Fibroblast of lung (primary cell): ENCODE measurements around the gene TBC1D22A. TPM values are rescaled to one million over a fixed set of nuclear protein-coding genes. Genes with fewer than 3 reads are reported as not detected.

Experiments used
- DNase-seq, 2 donors: peaks; one replicate each; pipeline versions ENCODE4 v3.0.0 to v3.0.0-alpha.2; 2010; ENCODE audit warnings: low read depth in 2 of 2
- H2AFZ ChIP-seq: 2 replicates; pipeline ENCODE4 v1.5.1; 2012; ENCODE audit warnings: low read length, control low read depth, inconsistent platforms
- H3K27ac ChIP-seq: 2 replicates; pipeline ENCODE4 v1.5.1; 2011; ENCODE audit warnings: low read length, control low read depth; ENCODE audit not compliant: insufficient read depth
- H3K27me3 ChIP-seq: 2 replicates; pipeline ENCODE4 v1.5.1; 2011; ENCODE audit warnings: mild to moderate bottlenecking, low read length; ENCODE audit not compliant: control insufficient read depth, insufficient read depth
- H3K36me3 ChIP-seq: 2 replicates; pipeline ENCODE4 v1.5.1; 2011; ENCODE audit warnings: low read length; ENCODE audit not compliant: control insufficient read depth, insufficient read depth
- H3K4me1 ChIP-seq: 2 replicates; pipeline ENCODE4 v1.5.1; 2011; ENCODE audit warnings: low read length; ENCODE audit not compliant: control insufficient read depth, insufficient read depth; ENCODE audit errors: extremely low read depth
- H3K4me2 ChIP-seq: 2 replicates; pipeline ENCODE4 v1.5.1; 2011; ENCODE audit warnings: low read length, control low read depth; ENCODE audit not compliant: insufficient read depth; ENCODE audit errors: extremely low read depth
- H3K4me3 ChIP-seq, 4 experiments: fragments of 200-600 bp in 1 of 4; sonication (generic) in 1 of 4; replicated peaks in 1 of 4; 2 replicates each; pipeline ENCODE4 v1.5.1; 2011 to 2016; ENCODE audit warnings: low read length in 4 of 4, low read depth in 3 of 4, mild to moderate bottlenecking in 3 of 4, control low read depth in 2 of 4, inconsistent platforms in 1 of 4, mixed read lengths in 1 of 4; ENCODE audit not compliant: insufficient read depth in 1 of 4; ENCODE audit errors: control extremely low read depth in 1 of 4
- H3K79me2 ChIP-seq: 2 replicates; pipeline ENCODE4 v1.5.1; 2012; ENCODE audit warnings: mild to moderate bottlenecking, low read length, inconsistent platforms; ENCODE audit not compliant: control insufficient read depth, insufficient read depth
- H3K9ac ChIP-seq: 2 replicates; pipeline ENCODE4 v1.5.1; 2011; ENCODE audit warnings: mild to moderate bottlenecking, low read length, control low read depth; ENCODE audit not compliant: insufficient read depth
- H3K9me3 ChIP-seq: 2 replicates; pipeline ENCODE4 v1.5.1; 2012; ENCODE audit warnings: low read depth, low read length; ENCODE audit not compliant: control insufficient read depth, insufficient read depth
- H4K20me1 ChIP-seq: 2 replicates; pipeline ENCODE4 v1.5.1; 2011; ENCODE audit warnings: low read length; ENCODE audit not compliant: control insufficient read depth, insufficient read depth; ENCODE audit errors: extremely low read depth
- EZH2 ChIP-seq: IDR thresholded peaks from 2 replicates; pipeline ENCODE4 v1.5.1; 2012; ENCODE audit warnings: low read length, control low read depth, mild to moderate bottlenecking; ENCODE audit errors: missing control alignments
- polyA plus RNA-seq, 2 donors: library from polyadenylated mRNA; depleted of rRNA in 1 of 2; stranded (reverse) in 1 of 2; unstranded in 1 of 2; fragments of >200 nt; gene quantifications; 2 replicates each; pipeline ENCODE4 v1.2.1, GENCODE V29; 2011 to 2012; ENCODE audit warnings: missing spikeins in 1 of 2
- total RNA-seq: library from RNA; depleted of rRNA; stranded (reverse); fragments of >200 nt; gene quantifications from 2 replicates; pipeline ENCODE4 v1.2.1, GENCODE V29; 2014
- TF ChIP-seq, protein P1 (sequence below), 2 donors: IDR thresholded peaks in 1 of 2; conservative IDR thresholded peaks in 1 of 2; 1 replicate in 1 of 2; 2 replicates in 1 of 2; pipeline ENCODE4 v1.5.1; 2011 to 2012; ENCODE audit warnings: low read length in 2 of 2, control low read depth in 1 of 2, inconsistent platforms in 1 of 2, low read depth in 1 of 2, mild to moderate bottlenecking in 1 of 2

Gene TBC1D22A
- total and polyA plus RNA-seq, 2 donors (not counting 1 experiment from before 2014, with no cell fraction given), result 11.6 to 17.6 TPM

DNA sequence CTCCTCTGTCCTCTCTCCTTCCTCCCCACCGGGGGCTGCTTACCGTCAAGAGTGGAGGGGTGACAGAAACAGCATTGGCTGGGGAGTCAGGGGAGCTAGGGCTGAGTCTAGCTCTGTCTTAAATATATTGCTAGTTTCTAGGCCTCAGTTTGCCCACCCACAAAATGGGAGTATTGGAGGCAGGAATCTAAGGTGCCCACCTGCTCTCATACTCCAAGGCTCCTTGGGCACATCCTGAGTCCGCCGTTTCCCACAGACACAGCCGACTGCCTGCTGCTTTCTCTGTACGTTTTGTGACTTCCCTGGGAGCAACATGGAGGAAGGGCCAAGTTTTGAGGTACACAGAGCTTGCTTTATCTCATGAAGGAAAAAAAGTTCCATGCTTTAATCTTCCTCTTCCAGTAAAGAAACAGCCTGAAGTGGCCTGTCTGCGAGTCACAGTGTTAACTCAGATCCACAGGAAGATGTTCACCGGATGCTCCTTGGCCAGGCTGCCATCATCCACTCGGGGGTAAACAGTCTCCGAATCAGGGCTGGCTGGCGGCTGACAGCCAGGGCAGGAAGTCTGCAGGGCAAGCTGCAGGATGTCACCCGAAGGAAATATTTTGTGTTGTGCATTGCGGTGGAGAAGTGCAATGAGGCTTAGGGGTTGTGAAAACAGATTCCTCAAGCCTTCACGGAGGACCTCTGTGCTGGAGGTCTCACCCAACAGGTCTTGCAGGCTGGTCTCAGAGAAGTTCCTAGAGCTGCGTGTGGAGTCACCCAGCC lies 13.4 kb upstream of the TBC1D22A start:
- Histone ChIP-seq H3K4me1 (peaks cover 26% of the 10 kb centered on the region), H3K4me2 (peak overlapping the region; percentile 25)
- peak; percentile 45 to 49 for DNase-seq

DNA sequence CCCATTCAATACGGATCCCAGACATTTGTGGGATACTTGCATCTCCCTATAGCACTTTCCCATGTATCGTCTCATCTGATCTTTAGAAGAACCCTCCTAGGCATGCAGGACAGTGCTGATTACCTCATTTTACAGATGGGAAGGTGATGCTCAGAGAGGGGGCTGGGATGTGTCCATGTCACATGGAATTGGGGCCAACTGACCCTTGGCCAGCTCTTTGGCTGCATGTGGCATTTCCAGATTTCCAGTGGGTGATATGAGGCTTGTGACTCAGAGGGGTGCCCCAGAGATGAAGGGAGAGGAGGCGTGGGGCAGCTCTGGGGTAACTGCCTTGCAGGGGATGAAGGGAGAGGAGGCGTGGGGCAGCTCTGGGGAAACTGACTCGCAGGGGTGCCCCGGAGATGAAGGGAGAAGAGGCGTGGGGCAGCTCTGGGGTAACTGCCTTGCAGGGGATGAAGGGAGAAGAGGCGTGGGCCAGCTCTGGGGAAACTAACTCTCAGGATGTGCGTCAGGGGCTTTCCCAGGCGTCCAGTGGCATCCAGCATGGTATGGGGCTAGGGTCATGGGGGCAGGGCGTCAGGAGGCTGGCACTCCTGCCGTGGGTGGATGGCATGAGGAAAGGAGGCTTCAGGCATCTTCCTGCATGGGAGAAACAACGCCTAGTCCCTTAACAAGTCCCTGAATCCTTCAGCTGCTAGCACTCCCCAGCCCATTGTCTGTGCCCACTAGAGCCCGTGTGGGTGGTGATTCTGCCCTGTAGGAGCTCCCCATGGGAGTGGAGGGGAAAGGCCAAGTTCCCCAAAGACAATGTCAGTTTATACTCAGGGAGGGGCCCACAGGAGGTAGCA lies 12.5 kb upstream of the TBC1D22A start:
- Histone ChIP-seq H3K27me3 (no peaks in the 10 kb centered on the region), H3K9ac (no peak overlapping the region), H4K20me1 (no peaks in the 10 kb centered on the region), H3K79me2 (no peaks in the 10 kb centered on the region), H3K27ac (no peak overlapping the region), H2AFZ (no peak overlapping the region), H3K4me1 (peaks cover 31% of the 10 kb centered on the region), H3K4me3 (no peak overlapping the region), H3K36me3 (no peaks in the 10 kb centered on the region), H3K4me2 (no peak overlapping the region), H3K9me3 (no peaks in the 10 kb centered on the region)
- DNase-seq, result no peak
- TF ChIP-seq EZH2, result no peak
- TF ChIP-seq, protein P1, sequence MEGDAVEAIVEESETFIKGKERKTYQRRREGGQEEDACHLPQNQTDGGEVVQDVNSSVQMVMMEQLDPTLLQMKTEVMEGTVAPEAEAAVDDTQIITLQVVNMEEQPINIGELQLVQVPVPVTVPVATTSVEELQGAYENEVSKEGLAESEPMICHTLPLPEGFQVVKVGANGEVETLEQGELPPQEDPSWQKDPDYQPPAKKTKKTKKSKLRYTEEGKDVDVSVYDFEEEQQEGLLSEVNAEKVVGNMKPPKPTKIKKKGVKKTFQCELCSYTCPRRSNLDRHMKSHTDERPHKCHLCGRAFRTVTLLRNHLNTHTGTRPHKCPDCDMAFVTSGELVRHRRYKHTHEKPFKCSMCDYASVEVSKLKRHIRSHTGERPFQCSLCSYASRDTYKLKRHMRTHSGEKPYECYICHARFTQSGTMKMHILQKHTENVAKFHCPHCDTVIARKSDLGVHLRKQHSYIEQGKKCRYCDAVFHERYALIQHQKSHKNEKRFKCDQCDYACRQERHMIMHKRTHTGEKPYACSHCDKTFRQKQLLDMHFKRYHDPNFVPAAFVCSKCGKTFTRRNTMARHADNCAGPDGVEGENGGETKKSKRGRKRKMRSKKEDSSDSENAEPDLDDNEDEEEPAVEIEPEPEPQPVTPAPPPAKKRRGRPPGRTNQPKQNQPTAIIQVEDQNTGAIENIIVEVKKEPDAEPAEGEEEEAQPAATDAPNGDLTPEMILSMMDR (conservative IDR thresholded peaks at IDR 0.05 in 1 of 2, IDR thresholded peaks at IDR 0.05 in 1 of 2; ENCODE audit: low read depth in 1 of 2, low read length in 2 of 2), result no peak

More for the DNA sequence above, 13.4 kb upstream of the TBC1D22A start:
- Histone ChIP-seq H3K9me3 (no peaks in the 10 kb centered on the region), H4K20me1 (no peaks in the 10 kb centered on the region), H2AFZ (peak overlapping the region; percentile 0), H3K27me3 (no peaks in the 10 kb centered on the region), H3K79me2 (no peaks in the 10 kb centered on the region), H3K36me3 (no peaks in the 10 kb centered on the region), H3K4me3 (no peak overlapping the region), H3K9ac (no peak overlapping the region), H3K27ac (no peak overlapping the region)
- TF ChIP-seq EZH2, result no peak
- TF ChIP-seq, protein P1 (conservative IDR thresholded peaks at IDR 0.05 in 1 of 2, IDR thresholded peaks at IDR 0.05 in 1 of 2; ENCODE audit: low read depth in 1 of 2, low read length in 2 of 2), result no peak

DNA sequence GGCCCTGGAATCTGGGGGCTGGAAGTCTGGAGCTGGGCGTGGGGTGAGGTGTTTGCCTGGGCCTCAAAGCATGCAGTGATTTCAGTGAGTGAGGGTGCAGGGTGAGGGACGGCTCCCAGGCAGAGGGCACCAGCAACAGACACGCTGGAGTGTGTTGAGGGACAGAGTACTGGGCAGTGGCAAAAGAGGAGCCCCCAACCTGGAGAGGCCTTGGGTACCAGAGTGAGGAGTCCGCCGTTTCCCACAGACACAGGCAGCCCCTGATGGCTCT lies 12.0 kb upstream of the TBC1D22A start:
- no peak for TF ChIP-seq EZH2
- TF ChIP-seq, protein P1 (conservative IDR thresholded peaks at IDR 0.05 in 1 of 2, IDR thresholded peaks at IDR 0.05 in 1 of 2; ENCODE audit: low read depth in 1 of 2, low read length in 2 of 2), result no peak
- Histone ChIP-seq H3K9ac (no peak overlapping the region), H4K20me1 (no peaks in the 10 kb centered on the region), H3K4me2 (no peak overlapping the region), H3K79me2 (no peaks in the 10 kb centered on the region), H3K27me3 (no peaks in the 10 kb centered on the region), H3K36me3 (no peaks in the 10 kb centered on the region), H3K4me1 (peaks cover 32% of the 10 kb centered on the region), H3K9me3 (no peaks in the 10 kb centered on the region), H3K4me3 (no peak overlapping the region), H3K27ac (no peak overlapping the region), H2AFZ (no peak overlapping the region)
- no peak for DNase-seq
